GM10248 (cell line): ENCODE results near the gene ZFP36.

ENCODE experiments used
- CTCF ChIA-PET: fragments of 300-600 bp; sonication (Branson Sonifier 250); formaldehyde crosslinking; extraction: SDS; loops from one replicate; lab custom pipeline; 2021; ENCODE audit warnings: antibody characterized with exemption; lab: Yijun Ruan, JAX
- POLR2A ChIA-PET: fragments of 350-650 bp; sonication (Branson Sonifier 250); formaldehyde crosslinking; extraction: SDS; loops from one replicate; lab custom pipeline; 2020; ENCODE audit warnings: antibody characterized with exemption; lab: Yijun Ruan, JAX
- DNase-seq: peaks from one replicate; pipeline ENCODE4 v3.0.0; 2012; ENCODE audit errors: extremely low spot score
- TF ChIP-seq, protein P1 (sequence below): IDR thresholded peaks from 2 replicates; pipeline ENCODE4 v1.5.1; 2012; ENCODE audit warnings: mild to moderate bottlenecking, low read depth; ENCODE audit errors: extremely low read depth, missing control alignments, control extremely low read depth

Gene ZFP36

DNA sequence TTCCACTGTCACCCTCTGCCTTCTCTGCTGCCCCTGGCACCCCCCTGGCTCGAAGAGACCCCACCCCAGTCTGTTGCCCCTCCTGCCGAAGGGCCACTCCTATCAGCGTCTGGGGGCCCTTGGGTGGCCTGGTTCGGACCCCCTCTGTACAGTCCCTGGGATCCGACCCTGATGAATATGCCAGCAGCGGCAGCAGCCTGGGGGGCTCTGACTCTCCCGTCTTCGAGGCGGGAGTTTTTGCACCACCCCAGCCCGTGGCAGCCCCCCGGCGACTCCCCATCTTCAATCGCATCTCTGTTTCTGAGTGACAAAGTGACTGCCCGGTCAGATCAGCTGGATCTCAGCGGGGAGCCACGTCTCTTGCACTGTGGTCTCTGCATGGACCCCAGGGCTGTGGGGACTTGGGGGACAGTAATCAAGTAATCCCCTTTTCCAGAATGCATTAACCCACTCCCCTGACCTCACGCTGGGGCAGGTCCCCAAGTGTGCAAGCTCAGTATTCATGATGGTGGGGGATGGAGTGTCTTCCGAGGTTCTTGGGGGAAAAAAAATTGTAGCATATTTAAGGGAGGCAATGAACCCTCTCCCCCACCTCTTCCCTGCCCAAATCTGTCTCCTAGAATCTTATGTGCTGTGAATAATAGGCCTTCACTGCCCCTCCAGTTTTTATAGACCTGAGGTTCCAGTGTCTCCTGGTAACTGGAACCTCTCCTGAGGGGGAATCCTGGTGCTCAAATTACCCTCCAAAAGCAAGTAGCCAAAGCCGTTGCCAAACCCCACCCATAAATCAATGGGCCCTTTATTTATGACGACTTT lies 2.0 kb downstream of the ZFP36 start:
- CTCF ChIA-PET, result interaction anchor here (1.2 to 3.9 kb wide), 2 partner anchors 11 to 18 kb away, joined by 5 to 41 read pairs; partner anchors contain the start of genes MED29 and PAF1
- TF ChIP-seq, protein P1, sequence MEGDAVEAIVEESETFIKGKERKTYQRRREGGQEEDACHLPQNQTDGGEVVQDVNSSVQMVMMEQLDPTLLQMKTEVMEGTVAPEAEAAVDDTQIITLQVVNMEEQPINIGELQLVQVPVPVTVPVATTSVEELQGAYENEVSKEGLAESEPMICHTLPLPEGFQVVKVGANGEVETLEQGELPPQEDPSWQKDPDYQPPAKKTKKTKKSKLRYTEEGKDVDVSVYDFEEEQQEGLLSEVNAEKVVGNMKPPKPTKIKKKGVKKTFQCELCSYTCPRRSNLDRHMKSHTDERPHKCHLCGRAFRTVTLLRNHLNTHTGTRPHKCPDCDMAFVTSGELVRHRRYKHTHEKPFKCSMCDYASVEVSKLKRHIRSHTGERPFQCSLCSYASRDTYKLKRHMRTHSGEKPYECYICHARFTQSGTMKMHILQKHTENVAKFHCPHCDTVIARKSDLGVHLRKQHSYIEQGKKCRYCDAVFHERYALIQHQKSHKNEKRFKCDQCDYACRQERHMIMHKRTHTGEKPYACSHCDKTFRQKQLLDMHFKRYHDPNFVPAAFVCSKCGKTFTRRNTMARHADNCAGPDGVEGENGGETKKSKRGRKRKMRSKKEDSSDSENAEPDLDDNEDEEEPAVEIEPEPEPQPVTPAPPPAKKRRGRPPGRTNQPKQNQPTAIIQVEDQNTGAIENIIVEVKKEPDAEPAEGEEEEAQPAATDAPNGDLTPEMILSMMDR, result no peak
- POLR2A ChIA-PET, result interaction anchor here (0.6 to 3.8 kb wide), 11 partner anchors 9 to 396 kb away, joined by 3 to 49 read pairs (median 5); partner anchors contain the start of genes MED29, PAF1 and RPS16
- DNase-seq, result no peak

DNA sequence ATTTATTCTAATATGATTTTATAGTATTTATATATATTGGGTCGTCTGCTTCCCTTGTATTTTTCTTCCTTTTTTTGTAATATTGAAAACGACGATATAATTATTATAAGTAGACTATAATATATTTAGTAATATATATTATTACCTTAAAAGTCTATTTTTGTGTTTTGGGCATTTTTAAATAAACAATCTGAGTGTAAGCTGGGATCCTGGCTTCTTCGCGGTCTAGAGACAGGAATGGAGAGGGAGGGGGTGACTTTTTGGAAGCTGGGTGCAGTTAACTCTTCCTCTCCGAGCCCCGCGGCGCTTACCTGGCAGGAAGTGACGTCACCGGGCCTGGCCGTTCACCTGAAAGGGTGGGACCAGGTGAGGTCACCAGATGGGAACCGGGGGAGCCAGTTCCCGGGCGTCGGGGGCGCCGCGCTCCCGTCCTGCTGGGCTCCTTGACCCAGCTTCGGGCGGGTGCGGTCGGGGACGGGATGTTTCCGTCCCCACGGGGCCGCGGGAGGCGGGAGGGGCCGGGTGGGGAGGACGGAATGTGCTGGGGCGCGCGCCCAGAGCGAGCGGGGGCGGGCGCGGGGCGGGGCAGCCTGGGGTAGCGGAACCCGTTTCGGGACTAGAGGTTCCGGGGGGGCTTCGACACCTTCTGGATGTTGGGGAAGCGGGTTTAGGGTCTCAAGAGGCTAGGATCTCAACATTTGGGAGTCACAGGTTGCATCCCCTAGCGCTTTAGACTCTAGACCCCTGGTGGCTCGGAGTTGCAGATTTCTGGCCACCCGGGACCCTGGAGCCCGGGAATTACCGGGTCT lies 2.8 kb downstream of the ZFP36 start:
- POLR2A ChIA-PET, result interaction anchor here (0.6 to 3.8 kb wide), 9 partner anchors 12 to 395 kb away, joined by 3 to 49 read pairs (median 4); partner anchors contain the start of genes MED29, PAF1 and RPS16
- CTCF ChIA-PET, result interaction anchor here (1.2 to 3.9 kb wide), 2 partner anchors 12 to 19 kb away, joined by 5 to 41 read pairs; partner anchors contain the start of genes MED29 and PAF1
- TF ChIP-seq, protein P1, result no peak
- no peak for DNase-seq

DNA sequence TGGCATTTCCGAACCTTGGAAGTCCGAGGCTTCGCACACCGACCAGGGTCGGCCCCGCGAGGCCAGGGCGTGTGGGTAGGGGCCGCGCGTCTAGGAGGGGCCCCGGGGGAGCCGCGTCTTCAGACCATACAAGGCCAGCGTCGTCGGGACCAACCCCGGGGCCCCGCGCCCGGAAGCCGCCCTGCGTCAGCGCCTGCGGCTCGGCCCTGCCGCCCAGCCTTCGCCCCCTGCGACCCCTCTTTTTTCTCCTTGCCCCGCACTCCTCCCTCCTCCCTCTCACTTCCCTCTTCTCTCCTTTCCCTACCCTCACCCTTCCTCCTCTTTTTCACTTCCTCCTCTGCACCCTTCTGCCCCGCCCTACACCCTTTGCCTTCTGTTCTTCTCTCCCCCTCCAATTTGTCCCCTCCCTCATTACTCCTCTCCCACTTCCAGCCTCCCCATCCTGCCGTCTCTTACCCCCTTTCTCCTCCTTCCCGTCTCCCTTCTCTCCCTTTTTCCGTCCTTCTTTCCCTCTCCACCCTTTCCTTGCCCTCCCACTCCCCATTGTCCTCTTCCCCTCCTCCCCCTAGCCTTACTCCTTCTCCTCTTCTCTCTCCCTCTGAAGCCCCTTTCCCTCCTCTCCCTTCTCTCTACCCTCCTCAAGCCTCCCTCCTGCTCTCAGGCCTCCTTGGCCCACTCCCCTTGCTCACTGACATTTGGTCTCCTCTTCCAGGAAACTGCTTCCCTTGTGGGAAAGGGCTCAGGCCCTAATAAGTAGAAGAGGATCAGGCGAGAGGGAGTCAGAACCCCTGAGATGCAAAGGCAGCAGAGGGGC lies 3.6 kb downstream of the ZFP36 start:
- ChIA-PET POLR2A (interaction anchor here (1.3 to 2.7 kb wide), 2 partner anchors 19 to 26 kb away, joined by 4 to 15 read pairs; partner anchors contain the start of genes MED29, PAF1 and RPS16), CTCF (no interaction called here)
- TF ChIP-seq, protein P1, result no peak
- DNase-seq, result peak; percentile 70

DNA sequence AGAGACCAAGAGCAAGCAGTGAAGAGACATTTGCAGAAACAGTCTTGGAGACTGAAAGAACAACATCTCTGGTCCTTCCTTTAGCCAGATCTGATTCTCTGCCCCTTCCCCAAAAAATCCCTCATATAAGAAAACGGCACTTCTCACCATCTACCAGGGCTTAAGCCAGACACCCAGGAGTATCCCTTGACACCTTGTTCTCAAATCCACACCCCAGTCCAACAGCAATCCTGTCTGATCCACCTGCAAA lies 4.1 kb downstream of the ZFP36 start:
- CTCF ChIA-PET, result interaction anchor here (1.0 to 2.3 kb wide), 7 partner anchors 10 to 123 kb away, joined by 3 to 103 read pairs (median 9); partner anchors contain the start of genes MED29 and PAF1
- DNase-seq, result no peak
- TF ChIP-seq, protein P1, result no peak
- POLR2A ChIA-PET, result interaction anchor here (1.4 to 2.3 kb wide), 2 partner anchors 9 to 13 kb away, joined by 17 to 23 read pairs; no protein-coding TSS in a partner anchor

DNA sequence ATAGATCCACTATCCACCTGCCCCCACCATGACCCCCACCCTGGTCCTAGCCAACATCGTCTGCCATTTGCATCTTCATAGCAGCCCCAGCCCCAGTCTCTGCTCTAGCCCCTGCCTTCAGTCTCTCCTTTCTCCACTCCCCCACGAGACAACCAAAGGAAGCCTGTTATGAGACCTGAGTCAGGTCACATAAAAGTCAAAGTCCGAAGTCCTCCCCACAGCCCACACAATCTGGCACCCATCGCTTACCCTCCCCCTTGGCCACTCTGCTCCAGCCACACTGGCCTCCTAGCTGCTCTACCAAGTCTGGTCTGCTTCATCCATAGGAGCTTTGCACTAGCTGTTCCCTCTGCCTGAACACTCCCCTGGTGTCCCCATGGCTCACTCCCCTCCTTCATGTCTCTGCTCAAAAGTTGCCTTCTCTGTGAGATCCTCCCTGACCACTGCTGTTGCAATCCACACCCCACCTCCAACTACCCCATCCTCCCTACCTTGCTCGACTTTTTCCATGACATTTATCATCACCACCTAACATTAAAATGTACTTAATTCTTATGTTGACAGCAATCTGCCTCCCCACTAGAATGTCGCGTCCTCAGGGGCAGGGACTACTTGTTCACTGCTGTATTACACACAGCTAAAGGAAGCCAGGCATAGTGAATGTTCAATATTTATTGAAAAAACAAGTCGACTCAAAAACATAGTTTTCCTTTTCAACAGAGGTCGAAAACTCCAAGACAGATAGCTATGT lies 4.6 kb downstream of the ZFP36 start:
- DNase-seq, result peak; percentile 48
- TF ChIP-seq, protein P1, result no peak
- ChIA-PET POLR2A (interaction anchor here (0.5 to 2.3 kb wide), 4 partner anchors 10 to 25 kb away, joined by 3 to 23 read pairs (median 10); partner anchors contain the start of gene RPS16), CTCF (interaction anchor here (0.7 to 2.3 kb wide), 19 partner anchors 8 to 289 kb away, joined by 3 to 103 read pairs (median 6); partner anchors contain the start of genes MED29, PAF1 and SAMD4B)
